ENCODE measurements around the gene L3HYPDH.

L3HYPDH gene

GRCh38 chr14:59465316-59466135 lies 18.7 kb downstream of the L3HYPDH start, which contains the start of gene GPR135:
Gene GPR135 (minus strand): TSS chr14:59465380. CDS start chr14:59465226, 154 bp downstream.
- no peak for DNase-seq (ENCODE audit: extremely low spot score)
- no peak for TF ChIP-seq CTCF (IDR thresholded peaks at IDR 0.05; ENCODE audit: control extremely low read depth, extremely low read depth, low read depth, missing control alignments)
- ChIA-PET POLR2A (no interaction called here), CTCF (interaction anchor here (0.8 to 2.3 kb wide), 3 partner anchors 15 to 41 kb away, joined by 3 to 6 read pairs (median 4); partner anchors contain the start of genes JKAMP and L3HYPDH)

DNA sequence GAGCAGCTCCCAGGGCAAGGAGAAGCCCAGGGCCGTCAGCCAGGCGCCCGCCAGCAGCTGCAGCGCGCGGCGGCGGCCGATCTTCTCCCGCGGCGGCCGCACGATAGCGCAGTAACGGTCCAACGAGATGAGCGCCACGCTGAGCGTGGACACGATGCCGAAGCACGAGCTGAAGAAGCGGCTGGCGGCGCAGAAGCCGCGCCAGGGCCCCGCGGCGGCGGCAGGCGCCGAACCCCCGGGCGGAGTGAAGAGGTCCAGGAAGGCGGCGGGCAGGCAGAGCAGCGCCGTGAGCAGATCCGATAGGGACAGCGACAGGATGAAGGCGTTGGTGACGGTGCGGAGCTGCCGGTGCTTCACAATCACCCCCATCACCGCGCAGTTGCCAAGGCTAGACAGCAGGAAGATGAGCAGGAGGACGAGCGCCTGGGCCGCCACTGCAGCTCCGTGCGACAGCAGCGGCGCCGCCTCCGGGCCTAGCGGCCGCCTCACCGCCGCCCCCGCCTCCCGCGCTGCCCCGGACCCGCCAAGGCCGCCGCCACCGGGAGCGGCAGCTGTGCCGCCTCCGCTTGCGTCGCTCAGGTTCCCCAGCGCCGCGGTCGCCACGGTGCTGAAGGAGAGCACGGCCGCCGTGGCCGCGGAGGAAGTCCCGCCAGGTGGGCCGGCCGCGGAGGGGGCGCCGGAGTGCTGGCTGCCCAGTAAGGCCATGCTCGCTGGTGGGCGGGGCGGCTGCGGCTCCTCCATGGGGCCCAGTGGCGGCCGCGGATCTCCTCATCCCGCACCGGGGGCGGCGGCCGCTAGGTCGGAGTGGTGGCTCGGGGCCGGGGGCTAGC lies 19.5 kb downstream of the L3HYPDH start:
- peak; percentile 80 for DNase-seq (ENCODE audit: extremely low spot score)
- ChIA-PET POLR2A (no interaction called here), CTCF (interaction anchor here (1.0 to 2.3 kb wide), 5 partner anchors 8 to 42 kb away, joined by 3 to 6 read pairs (median 5); partner anchors contain the start of genes JKAMP and L3HYPDH)
- TF ChIP-seq CTCF (IDR thresholded peaks at IDR 0.05; ENCODE audit: control extremely low read depth, extremely low read depth, low read depth, missing control alignments) = no peak

GRCh38 chr14:59463787-59464485 lies 20.3 kb downstream of the L3HYPDH start:
- peak; percentile 47 for DNase-seq (ENCODE audit: extremely low spot score)
- CTCF ChIA-PET = interaction anchor here (1.0 to 2.3 kb wide), 6 partner anchors 9 to 430 kb away, joined by 3 to 6 read pairs (median 4); partner anchors contain the start of genes JKAMP and L3HYPDH
- POLR2A ChIA-PET = no interaction called here
- no peak for TF ChIP-seq CTCF (IDR thresholded peaks at IDR 0.05; ENCODE audit: control extremely low read depth, extremely low read depth, low read depth, missing control alignments)

DNA sequence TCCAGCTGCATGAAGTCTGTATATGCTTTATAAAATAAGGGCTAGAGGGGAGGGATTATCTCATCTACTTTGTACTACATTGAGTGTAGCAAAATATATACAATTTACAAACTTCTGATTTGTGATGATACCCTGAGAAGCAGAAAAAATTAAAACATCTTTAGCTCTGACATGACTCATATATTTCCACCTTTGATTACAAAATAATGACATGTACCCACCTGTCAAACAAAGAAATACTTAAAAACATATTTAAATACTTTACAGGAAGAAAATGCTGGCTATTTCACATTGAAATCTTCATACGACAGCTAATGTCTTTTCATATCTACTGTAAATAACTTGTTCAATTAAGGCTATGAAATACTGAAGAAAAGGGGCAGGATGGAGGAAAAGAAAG lies 22.3 kb downstream of the L3HYPDH start:
- POLR2A ChIA-PET = no interaction called here
- CTCF ChIA-PET = interaction anchor here (0.7 to 1.8 kb wide), 3 partner anchors 17 to 428 kb away, joined by 3 read pairs; no protein-coding TSS in a partner anchor
- no peak for DNase-seq (ENCODE audit: extremely low spot score)
- TF ChIP-seq CTCF (IDR thresholded peaks at IDR 0.05; ENCODE audit: control extremely low read depth, extremely low read depth, low read depth, missing control alignments) = no peak

GRCh38 chr14:59460378-59460777 lies 23.8 kb downstream of the L3HYPDH start:
- POLR2A ChIA-PET = no interaction called here
- CTCF ChIA-PET = interaction anchor here (1.0 kb wide), 1 partner anchor 327 kb away, joined by 3 read pairs; no protein-coding TSS in a partner anchor
- no peak for TF ChIP-seq CTCF (IDR thresholded peaks at IDR 0.05; ENCODE audit: control extremely low read depth, extremely low read depth, low read depth, missing control alignments)
- DNase-seq (ENCODE audit: extremely low spot score) = no peak

- ChIA-PET POLR2A (no interaction called here), CTCF (interaction anchor here (0.9 to 2.3 kb wide), 3 partner anchors 12 to 14 kb away, joined by 3 to 8 read pairs (median 3); no protein-coding TSS in a partner anchor)
- DNase-seq (ENCODE audit: extremely low spot score) = no peak
- no peak for TF ChIP-seq CTCF (IDR thresholded peaks at IDR 0.05; ENCODE audit: control extremely low read depth, extremely low read depth, low read depth, missing control alignments)
Measured at GRCh38 chr14:59458486-59458885, 25.7 kb downstream of the L3HYPDH start.

Measured in GM10248 (cell line).